GM12878 (cell line): ENCODE measurements around the gene TRMT10C. TPM values are rescaled to one million over a fixed set of nuclear protein-coding genes. Genes with fewer than 3 reads are reported as not detected.
"Not testable (repeated sequence)": the region's sequence is repeated elsewhere in the genome, so short reads cannot be mapped to it uniquely, and the experiment has no call there.

Experiments
- ATAC-seq: fragments of 200-7000 bp; cut with Tn5 transposase; 3 replicates; pipeline ENCODE4 v1.9.1; 2020; ENCODE audit warnings: mild to moderate bottlenecking, moderate library complexity
- BruUV-seq: library from RNA; stranded (reverse); fragments of 400-500 nt; replicated peaks from 2 replicates; lab custom pipeline; 2021; lab: Mats Ljungman, UMichigan
- CTCF ChIA-PET: fragments of 300-600 bp; sonication (Branson Sonifier 250); formaldehyde crosslinking; extraction: SDS; loops from one replicate; lab custom pipeline; 2021; ENCODE audit warnings: inconsistent platforms; lab: Yijun Ruan, JAX
- POLR2A ChIA-PET: fragments of 350-600 bp; formaldehyde crosslinking; extraction: SDS; loops from one replicate; lab custom pipeline; 2021; ENCODE audit warnings: inconsistent platforms; lab: Charles Lee
- RAD21 ChIA-PET: fragments of 300-600 bp; sonication (Branson Sonifier 250); formaldehyde crosslinking; loops from one replicate; lab custom pipeline; 2023; ENCODE audit warnings: antibody characterized with exemption; ENCODE audit not compliant: unreplicated experiment; lab: Charles Lee
- SMC1A ChIA-PET: fragments of 300-600 bp; sonication (Branson Sonifier 250); formaldehyde crosslinking; loops from one replicate; lab custom pipeline; 2023; ENCODE audit not compliant: unreplicated experiment, uncharacterized antibody; lab: Charles Lee
- DNase-seq: peaks from one replicate; pipeline ENCODE4 v3.0.0-alpha.2; 2011; ENCODE audit warnings: low read depth, low spot score
- FAIRE-seq: peaks from 3 replicates; lab custom pipeline; 2011; peaks lifted over from hg19 to GRCh38; lab: Jason Lieb, UNC
- H2AFZ ChIP-seq: 2 replicates; pipeline ENCODE4 v1.6.0; 2011; ENCODE audit warnings: low read depth, low read length, control low read depth; ENCODE audit not compliant: control insufficient read depth
- H3K27ac ChIP-seq: 2 replicates; pipeline ENCODE4 v1.5.1; 2011; ENCODE audit warnings: control low read depth; ENCODE audit not compliant: control insufficient read depth, insufficient read depth
- H3K27me3 ChIP-seq, 2 experiments: replicated peaks in 1 of 2; 2 replicates each; pipeline versions ENCODE4 v1.6.0 to v1.6.1; 2011; ENCODE audit warnings: low read length in 1 of 2; ENCODE audit not compliant: control insufficient read depth in 2 of 2, insufficient read depth in 2 of 2
- H3K36me3 ChIP-seq, 2 experiments: 2 replicates each; pipeline ENCODE4 v1.5.1; 2011; ENCODE audit warnings: low read length in 1 of 2; ENCODE audit not compliant: control insufficient read depth in 2 of 2, insufficient read depth in 2 of 2
- H3K4me1 ChIP-seq: 2 replicates; pipeline ENCODE4 v1.6.1; 2011; ENCODE audit warnings: mild to moderate bottlenecking, low read length, moderate library complexity, mixed read lengths; ENCODE audit not compliant: control insufficient read depth, insufficient read depth
- H3K4me2 ChIP-seq: 2 replicates; pipeline ENCODE4 v1.6.0; 2011; ENCODE audit warnings: control low read depth; ENCODE audit not compliant: control insufficient read depth, insufficient read depth
- H3K4me3 ChIP-seq: fragments of 200-600 bp; sonication (generic); 2 replicates; pipeline ENCODE4 v1.5.1; 2016
- H3K79me2 ChIP-seq: 2 replicates; pipeline ENCODE4 v1.6.0; 2011; ENCODE audit warnings: low read length; ENCODE audit not compliant: control insufficient read depth, insufficient read depth
- H3K9ac ChIP-seq: 2 replicates; pipeline ENCODE4 v1.8.0; 2011; ENCODE audit warnings: low read length, control low read depth, mixed read lengths; ENCODE audit not compliant: control insufficient read depth, insufficient read depth
- H3K9me3 ChIP-seq: replicated peaks from 3 replicates; pipeline ENCODE4 v1.5.1; 2011; ENCODE audit warnings: mild to moderate bottlenecking, low read length; ENCODE audit not compliant: control insufficient read depth, insufficient read depth
- H4K20me1 ChIP-seq: 2 replicates; pipeline ENCODE4 v1.6.0; 2011; ENCODE audit not compliant: control insufficient read depth, insufficient read depth
- CEBPZ ChIP-seq: fragments of 150-350 bp; IDR thresholded peaks from 2 replicates; pipeline ENCODE4 v1.6.1; 2016; ENCODE audit warnings: low read depth, low read length
- CHD2 ChIP-seq: IDR thresholded peaks from 2 replicates; pipeline ENCODE4 v1.6.1; 2011; ENCODE audit warnings: low read depth, low read length, improper control_type of control experiment, borderline replicate concordance
- IKZF2 ChIP-seq, 2 experiments: fragments of 450-650 bp; IDR thresholded peaks; 2 replicates each; pipeline ENCODE4 v1.6.1; 2017; ENCODE audit warnings: mild to moderate bottlenecking in 2 of 2, moderate library complexity in 2 of 2
- SMAD1 ChIP-seq: fragments of 450-650 bp; IDR thresholded peaks from 2 replicates; pipeline ENCODE4 v1.6.1; 2018; ENCODE audit warnings: mild to moderate bottlenecking, low read depth; ENCODE audit not compliant: partially characterized antibody
- STAT3 ChIP-seq: IDR thresholded peaks from 2 replicates; pipeline ENCODE4 v1.6.1; 2011; ENCODE audit warnings: low read depth, low read length, improper control_type of control experiment
- WGBS: methylation state at CpG from one replicate; pipeline ENCODE4 v1.1.6; 2016; ENCODE audit warnings: low lambda C conversion rate; ENCODE audit not compliant: insufficient replicate concordance, insufficient coverage; ENCODE audit errors: missing lambda C conversion rate; 5-methylcytosine and 5-hydroxymethylcytosine counted together
- in situ Hi-C: fragments of 300-500 bp; cut with MboI; formaldehyde crosslinking; loops from 9 replicates; pipeline ENCODE4 v1.14.3; 2018; ENCODE audit warnings: mixed read lengths
- intact Hi-C: fragments of 100-400 bp; cut with micrococcal nuclease; formaldehyde crosslinking; loops from one replicate; pipeline ENCODE4 v1.14.2; 2022; ENCODE audit not compliant: unreplicated experiment
- polyA plus RNA-seq, 11 experiments: library from polyadenylated mRNA; depleted of rRNA in 4 of 11; unstranded in 6 of 11; stranded (reverse) in 5 of 11; fragments of >200 nt; fragmentation: Nextera tagmentation in 4 of 11; fragmentation: Illumina TruSeq in 1 of 11; extraction: Ambion mirVana in 4 of 11; extraction: Trizol in 1 of 11; gene quantifications; 1 replicate in 1 of 11; 2 replicates in 10 of 11; pipeline versions ENCODE4 v1.2.1 to v1.2.3, GENCODE V29; 2011 to 2016; ENCODE audit warnings: inconsistent platforms in 2 of 11, missing spikeins in 2 of 11, low read depth in 1 of 11
- total RNA-seq, 4 experiments: library from RNA; depleted of rRNA in 3 of 4; stranded (reverse); fragments of >200 nt in 3 of 4; fragmentation: Illumina TruSeq in 1 of 4; extraction: Trizol in 1 of 4; gene quantifications; 2 replicates each; pipeline versions ENCODE4 v1.2.1 to v1.2.3, GENCODE V29; 2013 to 2021

Gene TRMT10C
- total and polyA plus RNA-seq, 10 of the 15 experiments (the other 5 are each of a cell fraction or from before 2014, with no cell fraction given), result 33.0 to 82.1 (median 47.1) TPM

GRCh38 chr3:101536266-101536665 is 25.4 kb upstream of the TRMT10C start:
- no peaks in the 10 kb centered on the region for H3K27me3 ChIP-seq
- no peaks in the 10 kb centered on the region for H3K9me3 ChIP-seq
- no peak for FAIRE-seq
- no TSS peak for BruUV-seq
- H2AFZ ChIP-seq, result no peak overlapping the region
- no peak for ATAC-seq
- no peak overlapping the region for H3K4me3 ChIP-seq
- no peaks in the 10 kb centered on the region for H3K79me2 ChIP-seq
- 20% methylated on average over 1 of the region's 1 CpG for WGBS
- no peak for TF ChIP-seq SMAD1
- TF ChIP-seq STAT3, result no peak
- TF ChIP-seq IKZF2 (IDR thresholded peaks at IDR 0.05), result no peak
- no peak for TF ChIP-seq CHD2
- TF ChIP-seq CEBPZ, result no peak
- TF ChIP-seq, all 136 proteins: peak for 0
- Histone ChIP-seq H3K4me1 (no peaks in the 10 kb centered on the region), H3K27ac (no peak overlapping the region), H4K20me1 (no peaks in the 10 kb centered on the region), H3K9ac (no peak overlapping the region), H3K4me2 (no peak overlapping the region), H3K36me3 (no peaks in the 10 kb centered on the region)
- in situ Hi-C loops (no loop called here), intact Hi-C loops (no loop called here)
- ChIA-PET POLR2A (no interaction called here), CTCF (interaction anchor here (1.2 kb wide), 1 partner anchor 9 kb away, joined by 3 read pairs; no protein-coding TSS in a partner anchor), RAD21 (no interaction called here), SMC1A (interaction anchor here (0.8 to 1.5 kb wide), 4 partner anchors 9 to 191 kb away, joined by 3 read pairs; no protein-coding TSS in a partner anchor)
- no peak for DNase-seq

DNA sequence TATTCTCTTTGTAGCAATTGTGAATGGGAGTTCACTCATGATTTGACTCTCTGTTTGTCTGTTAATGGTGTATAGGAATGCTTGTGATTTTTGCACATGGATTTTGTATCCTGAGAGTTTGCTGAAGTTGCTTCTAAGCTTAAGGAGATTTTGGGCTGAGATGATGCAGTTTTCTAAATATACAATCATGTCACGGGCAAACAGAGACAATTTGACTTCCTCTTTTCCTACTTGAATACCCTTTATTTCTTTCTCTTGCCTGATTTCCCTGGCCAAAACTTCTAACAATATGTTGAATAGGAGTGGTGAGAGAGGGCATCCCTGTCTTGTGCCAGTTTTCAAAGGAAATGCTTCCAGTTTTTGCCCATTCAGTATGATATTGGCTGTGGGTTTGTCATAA is 24.7 kb upstream of the TRMT10C start:
- SMC1A ChIA-PET, result interaction anchor here (0.8 kb wide), 1 partner anchor 191 kb away, joined by 3 read pairs; no protein-coding TSS in a partner anchor
- H3K27me3 ChIP-seq, H3K4me2 ChIP-seq, DNase-seq, FAIRE-seq, CTCF ChIA-PET, H4K20me1 ChIP-seq, H3K4me3 ChIP-seq, intact Hi-C loops, RAD21 ChIA-PET, H3K79me2 ChIP-seq, BruUV-seq, ATAC-seq, H3K9me3 ChIP-seq, H2AFZ ChIP-seq, H3K27ac ChIP-seq, H3K36me3 ChIP-seq, H3K4me1 ChIP-seq, H3K9ac ChIP-seq, in situ Hi-C loops, POLR2A ChIA-PET: not testable (repeated sequence)
- WGBS, result 35% methylated on average over 1 of the region's 1 CpG
